Activated CD4-positive, alpha-beta T cell treated with anti-CD3 and anti-CD28 coated beads, Interleukin-2, amount 50 U/mL, for 48 hours (primary cell): Measurements from ENCODE around the gene SCD5.
"Not testable (repeated sequence)": the region's sequence is repeated elsewhere in the genome, so short reads cannot be mapped to it uniquely, and the experiment has no call there.

ENCODE experiments used
- DNase-seq, 2 experiments: peaks; one replicate each; pipeline ENCODE4 v3.0.0-alpha.2; 2020

The SCD5 gene

DNA sequence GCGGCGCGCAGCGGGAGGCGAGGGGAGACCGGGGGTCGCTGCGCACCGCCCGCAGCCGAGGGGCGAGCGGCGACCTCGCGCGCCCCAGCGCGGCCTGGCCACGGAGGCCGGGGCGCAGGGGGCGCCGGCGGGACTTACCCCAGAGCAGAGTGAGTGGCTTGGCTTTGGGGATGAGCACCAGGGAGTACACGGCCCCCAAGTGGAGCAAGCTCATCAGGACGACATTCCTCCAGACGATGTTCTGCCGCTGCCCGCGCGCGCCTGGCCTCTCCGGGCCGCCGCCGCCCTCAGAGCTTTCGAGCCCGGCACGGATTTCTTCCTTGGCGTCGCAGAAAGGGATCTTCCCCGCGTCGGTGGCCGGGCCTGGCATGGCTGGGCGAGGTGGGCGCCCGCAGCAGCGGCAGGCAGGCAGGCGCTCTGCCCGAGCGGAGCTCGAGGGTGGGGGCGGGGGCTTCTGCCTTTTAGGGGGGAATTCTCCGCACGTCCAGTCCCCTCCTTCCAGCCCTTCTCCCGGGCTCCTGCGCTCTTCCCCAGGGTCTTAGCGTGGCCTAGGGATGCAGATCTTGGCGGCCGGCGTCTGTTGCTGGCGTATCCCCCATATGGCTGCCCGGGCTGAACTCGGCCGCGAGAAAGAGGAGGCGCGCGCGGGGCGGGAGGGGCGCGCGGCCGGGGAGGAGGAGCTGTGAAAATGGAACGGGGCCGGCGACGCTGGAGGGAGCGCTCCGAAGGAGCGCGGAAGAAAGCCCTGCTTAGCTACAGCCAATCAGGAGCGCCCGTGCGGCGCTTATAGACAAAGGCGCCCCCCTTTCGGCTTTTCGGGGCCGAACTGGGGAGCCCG lies at the start of gene SCD5:
Gene SCD5 (minus strand): TSS at position 629 of the 838 bp plus-strand sequence. CDS start 259 bp downstream, at position 370.
- DNase-seq = peak; percentile 46 to 53

DNA sequence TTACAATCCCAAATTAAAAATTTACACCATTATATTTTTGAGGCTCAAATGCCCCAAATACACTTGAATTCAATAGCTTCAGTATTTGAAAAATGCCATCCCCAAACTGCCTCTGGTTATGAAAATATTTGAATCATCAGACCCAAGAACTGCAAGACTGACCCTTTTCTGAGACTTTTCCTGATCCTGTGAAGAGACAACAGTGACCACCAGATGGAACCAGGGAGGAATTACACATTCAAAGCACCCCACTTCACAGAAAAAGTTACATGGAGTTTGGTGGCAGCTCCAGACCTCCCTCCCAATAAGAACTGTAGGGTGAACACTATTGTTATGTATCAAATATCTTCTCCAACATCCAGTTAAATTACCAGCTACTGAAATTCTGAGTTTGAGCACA lies 44.0 kb upstream of the SCD5 start:
- DNase-seq = no peak

DNA sequence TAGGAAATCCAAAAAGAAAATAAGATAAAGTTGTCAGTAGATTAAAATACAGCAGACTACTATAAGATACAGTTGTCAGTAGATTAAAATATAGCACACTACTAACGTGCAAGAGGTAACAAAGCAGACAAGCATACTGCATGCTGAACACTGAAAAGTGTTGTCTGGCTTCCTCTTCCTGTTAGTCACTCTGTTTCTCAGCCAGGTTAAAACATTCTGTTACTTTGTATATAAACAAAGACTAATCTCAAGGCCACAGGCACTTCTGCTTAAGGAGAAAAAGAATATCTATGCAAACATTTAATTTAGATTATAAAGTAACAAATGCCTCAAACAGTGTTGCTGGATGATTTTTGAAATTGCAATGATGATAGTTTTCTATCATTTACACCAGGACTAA lies 41.0 kb upstream of the SCD5 start:
- no peak for DNase-seq

DNA sequence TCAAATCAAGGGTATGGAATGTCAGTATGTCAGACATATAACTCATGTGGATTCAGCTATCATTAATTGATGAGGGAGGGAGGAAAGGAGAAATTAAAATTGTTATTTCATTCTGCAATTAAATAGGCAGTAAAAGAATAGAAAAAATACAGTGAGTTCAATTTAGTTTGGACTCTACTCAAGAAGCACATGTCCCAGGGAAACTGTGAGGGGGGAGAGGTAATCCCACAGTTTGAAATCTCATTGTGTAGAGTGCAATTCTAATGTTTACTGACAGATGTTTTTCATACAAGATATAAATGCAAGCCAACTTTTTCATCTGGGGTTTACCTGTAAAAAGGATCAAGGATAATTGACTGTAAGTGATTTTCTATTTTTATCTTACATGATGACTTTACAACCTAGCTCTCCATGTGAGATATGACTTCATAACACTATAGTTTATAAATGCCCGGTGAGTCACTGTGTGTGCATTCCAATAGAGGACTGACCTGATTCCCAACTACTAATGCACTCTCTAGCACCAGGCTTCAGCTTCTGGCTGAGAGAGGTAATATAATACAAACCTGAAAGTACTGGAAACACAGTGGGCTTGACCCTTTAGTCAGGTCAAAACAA lies 35.2 kb upstream of the SCD5 start:
- DNase-seq = no peak

DNA sequence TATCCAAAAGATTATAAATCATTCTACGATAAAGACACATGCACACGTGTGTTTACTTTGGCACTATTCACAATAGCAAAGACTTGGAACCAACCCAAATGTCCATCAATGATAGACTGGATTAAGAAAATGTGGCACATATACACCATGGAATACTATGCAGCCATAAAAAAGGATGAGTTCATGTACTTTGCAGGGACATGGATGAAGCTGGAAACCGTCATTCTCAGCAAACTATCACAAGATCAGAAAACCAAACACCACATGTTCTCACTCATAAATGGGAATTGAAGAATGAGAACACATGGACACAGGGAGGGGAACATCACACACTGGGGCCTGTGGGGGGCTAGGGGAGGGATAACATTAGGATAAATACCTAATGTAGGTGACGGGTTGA lies 34.5 kb upstream of the SCD5 start:
- DNase-seq = not testable (repeated sequence)

DNA sequence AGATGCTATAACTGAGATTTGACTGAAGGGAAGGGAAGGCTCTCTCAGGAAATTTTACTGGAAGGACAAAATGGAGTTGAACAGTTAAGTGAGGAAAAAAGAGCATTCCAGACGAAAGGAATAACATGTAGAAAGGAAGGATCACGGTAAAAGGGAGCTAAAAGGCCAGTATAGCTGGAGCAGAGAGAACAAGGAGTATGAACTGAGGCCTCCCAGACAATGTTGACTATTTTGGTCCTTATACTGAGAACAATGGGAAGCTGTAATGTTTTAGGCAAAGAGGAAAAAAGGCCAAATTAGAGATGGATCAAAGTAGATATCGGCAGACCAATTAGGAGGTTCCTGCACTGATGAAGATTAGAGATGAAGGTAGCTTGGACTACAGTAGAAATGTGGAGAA lies 26.8 kb upstream of the SCD5 start:
- no peak for DNase-seq

DNA sequence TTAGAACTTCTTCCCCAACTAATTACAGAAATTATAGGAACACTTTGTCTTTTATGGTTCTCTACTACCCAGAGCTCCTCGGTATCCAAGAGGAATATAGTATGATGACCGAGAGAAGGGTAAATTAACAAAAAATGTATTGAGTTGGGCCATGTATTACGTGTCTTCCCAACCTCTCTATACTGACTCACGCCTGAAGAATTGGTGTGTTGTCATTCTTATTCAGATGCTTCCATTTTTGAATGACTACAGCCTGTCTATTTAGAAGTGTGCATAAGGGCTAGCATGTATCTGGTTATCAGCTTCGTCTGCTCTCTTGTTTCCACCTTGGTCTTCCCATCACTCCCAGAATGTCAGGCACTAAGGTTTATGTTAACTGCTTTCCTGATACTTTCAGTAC lies 24.5 kb upstream of the SCD5 start:
- DNase-seq = no peak

DNA sequence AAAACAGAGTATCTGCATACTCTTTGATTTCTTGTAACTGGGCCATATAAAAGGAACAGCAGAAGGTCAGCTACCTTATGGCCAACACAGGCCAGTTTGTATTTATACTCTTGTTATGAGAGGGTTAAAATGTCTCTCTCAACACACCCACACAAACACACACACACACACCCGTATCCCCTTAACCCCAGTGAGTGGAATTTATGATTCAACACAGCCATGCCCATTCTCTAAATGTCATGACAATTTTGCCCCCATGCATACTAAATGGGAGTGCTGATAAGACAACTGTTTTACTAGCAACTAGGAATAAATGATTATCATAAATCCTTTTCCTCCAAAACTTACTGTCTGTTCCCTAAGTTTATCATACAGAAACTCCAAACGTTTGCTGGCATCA lies 22.1 kb upstream of the SCD5 start:
- DNase-seq = no peak

DNA sequence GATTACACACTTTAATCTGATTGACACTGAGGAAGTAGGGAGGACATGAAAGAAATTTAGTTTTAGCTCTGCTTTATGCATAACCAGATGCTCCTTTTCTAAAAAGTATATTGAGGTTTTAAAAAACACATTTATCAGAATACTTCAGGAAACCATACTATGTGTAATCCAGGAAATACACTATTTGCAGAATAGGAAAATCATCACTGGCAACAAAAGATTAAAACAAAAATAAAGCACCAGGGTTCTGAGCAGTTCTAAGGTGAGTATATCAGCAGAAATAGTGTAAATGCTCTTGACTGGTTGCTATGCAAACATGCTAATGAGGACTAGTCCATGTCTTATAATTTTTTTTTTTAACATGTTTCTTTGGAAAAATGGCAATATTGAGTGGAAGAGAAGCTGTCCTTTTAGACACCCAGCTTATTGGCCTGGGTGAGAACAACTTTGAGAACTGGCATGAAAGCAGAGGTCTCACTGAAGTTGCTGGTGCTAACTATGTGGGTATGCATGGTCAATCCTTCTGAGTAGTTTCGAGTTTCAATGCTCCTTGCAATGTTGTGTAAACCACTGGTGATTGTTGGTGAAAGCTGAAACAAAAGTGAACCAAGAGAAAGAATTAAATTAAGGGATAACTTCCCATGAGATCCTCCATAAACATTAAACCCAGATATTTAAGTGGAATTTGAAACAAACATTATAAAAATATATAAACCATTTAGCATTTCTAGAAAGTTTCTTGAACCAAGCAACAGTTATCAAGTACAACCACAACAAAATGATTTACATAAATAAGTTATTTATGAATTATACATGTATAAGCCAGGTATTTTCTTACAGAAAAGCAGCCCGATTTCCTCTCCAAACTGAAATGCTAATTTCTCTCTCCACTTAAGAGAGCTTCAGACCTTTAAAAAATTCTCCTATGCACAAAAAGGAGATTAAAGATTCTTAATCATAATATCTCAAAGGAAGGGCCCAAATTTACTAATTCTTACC lies 20.4 kb upstream of the SCD5 start:
- no peak for DNase-seq

DNA sequence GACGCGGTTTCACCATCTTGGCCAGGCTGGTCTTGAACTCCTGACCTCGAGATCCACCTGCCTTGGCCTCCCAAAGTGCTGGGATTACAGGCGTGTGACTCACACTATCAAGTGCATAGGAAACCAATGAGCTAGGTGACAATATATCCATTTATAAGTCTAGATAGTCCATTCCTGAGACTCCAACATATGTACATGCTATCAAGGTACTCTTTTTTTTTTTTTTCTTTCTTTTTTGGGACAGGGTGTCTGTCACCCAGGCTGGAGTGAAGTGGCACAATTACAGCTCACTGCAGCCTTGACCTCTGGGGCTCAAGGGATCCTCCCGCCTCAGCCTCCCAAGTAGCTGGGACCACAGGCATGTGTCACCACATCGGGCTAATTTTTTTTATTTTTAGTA lies 18.3 kb upstream of the SCD5 start:
- not testable (repeated sequence) for DNase-seq

DNA sequence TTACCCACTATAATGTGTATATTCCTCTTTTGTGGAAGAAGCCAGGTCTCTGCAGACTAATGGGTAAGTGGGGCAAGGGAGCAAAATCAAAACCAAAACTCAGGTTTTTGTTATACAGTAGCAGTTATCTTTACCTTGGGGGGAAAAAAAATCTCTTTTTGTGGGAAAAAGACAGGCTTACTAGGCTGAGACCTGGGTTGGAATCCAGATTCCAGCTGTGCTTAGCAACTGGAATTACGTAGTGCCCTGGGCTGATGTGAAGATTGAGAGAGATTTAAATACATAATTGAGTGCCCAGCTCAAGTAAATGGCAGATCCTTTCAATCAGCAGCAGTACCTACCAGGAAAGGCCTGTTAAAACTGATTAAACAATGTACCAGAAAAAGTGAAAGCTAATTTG lies 15.4 kb upstream of the SCD5 start:
- no peak for DNase-seq

DNA sequence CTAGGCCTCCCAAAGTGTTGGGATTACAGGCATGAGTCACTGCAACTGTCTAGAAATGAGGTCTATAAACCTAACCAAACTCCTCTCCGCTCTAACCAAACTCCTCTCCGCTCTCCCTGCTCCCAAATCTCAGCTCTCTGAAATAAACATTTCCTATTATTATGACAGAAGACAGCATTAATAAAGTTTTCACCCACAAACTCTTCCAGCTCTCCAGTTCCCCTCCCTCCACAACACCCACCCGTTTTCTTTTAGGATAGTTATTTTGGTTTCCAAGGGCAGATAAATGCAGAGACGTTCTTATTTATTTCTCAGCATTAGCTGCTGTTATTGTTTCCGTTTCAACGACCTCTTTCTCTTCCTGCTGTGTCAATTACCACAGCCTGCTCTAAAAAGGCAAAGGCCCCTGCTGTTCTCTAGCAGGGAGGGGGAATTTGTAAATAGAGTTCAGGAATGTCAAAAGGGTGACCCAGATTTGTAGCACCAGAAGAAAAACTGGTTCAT lies 13.3 kb upstream of the SCD5 start:
- no peak for DNase-seq

DNA sequence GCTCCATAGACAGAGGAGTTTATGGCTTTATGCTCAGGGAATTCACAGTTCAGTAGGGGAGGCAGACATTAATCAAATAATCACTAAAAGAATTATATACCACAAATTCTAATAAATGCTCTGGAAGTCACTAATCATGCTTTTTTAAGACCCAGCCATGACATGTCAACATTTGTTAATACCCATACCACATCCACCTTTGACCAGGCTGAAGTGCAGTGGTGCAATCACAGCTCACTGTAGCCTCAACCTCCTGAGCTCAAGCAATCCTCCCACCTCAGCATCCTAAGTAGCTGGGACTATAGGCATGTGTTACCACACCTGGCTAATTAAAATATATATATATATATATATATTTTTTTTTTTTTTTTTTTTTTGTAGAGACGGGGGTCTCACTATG lies 12.8 kb upstream of the SCD5 start:
- no peak for DNase-seq

DNA sequence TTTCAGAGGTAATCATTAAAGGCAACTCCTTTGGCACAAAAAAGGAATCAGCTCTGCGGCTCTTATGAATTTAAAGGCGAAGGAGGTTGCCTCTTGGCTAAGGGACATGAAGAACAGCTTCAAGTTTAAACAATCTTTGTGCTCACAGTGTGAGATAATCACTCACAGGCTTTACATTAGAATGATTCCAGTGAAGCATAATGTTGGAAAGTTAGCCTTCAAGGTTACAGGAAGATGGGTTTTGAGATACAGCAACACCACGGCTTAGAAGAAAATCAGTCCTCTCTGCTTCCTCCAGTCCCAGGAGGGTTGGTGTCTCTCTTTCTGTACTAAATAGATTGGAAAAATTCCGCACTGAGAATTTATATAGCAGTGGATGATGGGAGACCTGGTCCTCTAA lies 11.6 kb upstream of the SCD5 start:
- no peak for DNase-seq

DNA sequence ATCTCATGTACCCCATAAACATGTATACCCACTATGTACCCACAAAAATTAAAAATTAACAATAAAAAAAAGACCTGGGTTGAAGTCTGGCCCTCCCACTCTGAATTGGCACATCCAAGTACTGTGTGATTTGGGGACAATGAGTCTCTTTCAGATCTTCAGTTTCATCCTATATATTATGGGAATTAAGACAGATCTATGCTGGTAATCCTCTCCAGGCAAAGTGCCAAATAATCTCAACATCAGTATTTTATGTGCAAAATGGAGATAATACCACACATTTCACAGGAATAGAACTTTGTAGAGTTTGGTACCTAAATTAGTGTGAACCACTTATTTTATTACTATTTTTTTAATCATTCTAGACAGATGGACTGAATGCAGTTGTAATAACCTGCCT lies 11.0 kb upstream of the SCD5 start:
- no peak for DNase-seq

DNA sequence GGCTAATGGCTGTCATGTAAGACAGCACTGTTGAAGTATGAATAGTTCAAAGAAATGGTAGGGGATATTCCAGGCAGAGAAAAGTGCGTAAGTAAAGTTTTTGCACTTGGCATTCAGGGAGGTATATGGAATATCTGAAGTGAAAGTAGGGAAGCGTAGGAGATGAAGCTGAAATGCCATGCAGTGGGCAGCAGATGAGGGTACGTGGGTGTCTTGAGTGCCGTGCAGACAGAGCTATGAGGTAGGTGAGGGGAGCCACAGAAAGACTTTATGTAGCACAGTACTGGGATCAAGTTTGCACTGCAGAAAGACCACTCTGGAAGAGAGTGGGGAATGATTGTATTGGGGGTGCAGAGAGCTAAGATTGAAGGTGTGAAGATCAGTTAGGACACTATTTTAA lies 5.2 kb upstream of the SCD5 start:
- no peak for DNase-seq

DNA sequence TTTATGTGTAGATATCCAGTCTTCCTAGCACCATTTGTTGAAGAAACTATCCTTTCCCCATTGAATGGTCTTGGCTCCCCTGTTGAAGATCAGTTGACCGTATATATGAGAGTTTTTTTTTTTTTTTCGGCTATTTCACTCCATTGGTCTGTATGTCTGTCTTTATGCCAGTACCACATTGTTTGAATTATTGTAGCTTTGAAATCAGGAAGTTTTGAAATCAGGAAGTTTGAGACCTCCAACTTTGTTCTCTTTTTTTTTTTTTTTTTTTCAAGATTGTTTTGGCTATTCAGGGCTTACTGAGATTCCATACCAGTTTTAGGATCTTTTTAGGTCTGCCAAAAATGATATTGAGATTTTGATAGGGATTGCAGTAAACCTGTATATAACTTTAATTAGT lies 4.3 kb upstream of the SCD5 start:
- no peak for DNase-seq

DNA sequence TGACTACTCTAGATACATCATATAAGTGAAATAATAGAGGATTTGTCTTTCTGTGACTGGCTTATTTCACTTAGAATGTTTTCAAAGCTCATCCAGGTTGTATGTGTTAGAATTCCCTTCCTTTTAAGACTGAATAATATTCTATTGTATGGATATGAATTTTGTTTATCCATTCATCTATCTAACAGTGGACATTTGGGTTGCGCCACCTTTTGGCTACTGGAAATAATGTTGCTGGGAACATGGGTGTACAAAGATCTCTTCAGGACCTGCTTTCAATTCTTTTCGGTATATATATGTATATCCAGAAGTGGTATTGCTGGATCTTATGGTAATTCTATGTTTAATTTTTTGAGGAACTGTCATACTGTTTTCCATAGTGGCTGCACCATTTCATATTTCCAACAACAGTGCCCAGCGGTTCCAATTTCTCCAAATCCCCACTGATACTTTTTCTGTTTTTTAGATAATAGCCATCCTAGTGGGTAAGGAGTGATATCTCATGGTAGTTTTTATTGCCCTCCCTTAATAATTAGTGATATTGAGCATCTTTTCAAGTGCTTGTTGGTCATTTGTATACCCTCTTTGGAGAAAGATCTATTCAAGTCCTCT lies 3.4 kb upstream of the SCD5 start:
- no peak for DNase-seq

DNA sequence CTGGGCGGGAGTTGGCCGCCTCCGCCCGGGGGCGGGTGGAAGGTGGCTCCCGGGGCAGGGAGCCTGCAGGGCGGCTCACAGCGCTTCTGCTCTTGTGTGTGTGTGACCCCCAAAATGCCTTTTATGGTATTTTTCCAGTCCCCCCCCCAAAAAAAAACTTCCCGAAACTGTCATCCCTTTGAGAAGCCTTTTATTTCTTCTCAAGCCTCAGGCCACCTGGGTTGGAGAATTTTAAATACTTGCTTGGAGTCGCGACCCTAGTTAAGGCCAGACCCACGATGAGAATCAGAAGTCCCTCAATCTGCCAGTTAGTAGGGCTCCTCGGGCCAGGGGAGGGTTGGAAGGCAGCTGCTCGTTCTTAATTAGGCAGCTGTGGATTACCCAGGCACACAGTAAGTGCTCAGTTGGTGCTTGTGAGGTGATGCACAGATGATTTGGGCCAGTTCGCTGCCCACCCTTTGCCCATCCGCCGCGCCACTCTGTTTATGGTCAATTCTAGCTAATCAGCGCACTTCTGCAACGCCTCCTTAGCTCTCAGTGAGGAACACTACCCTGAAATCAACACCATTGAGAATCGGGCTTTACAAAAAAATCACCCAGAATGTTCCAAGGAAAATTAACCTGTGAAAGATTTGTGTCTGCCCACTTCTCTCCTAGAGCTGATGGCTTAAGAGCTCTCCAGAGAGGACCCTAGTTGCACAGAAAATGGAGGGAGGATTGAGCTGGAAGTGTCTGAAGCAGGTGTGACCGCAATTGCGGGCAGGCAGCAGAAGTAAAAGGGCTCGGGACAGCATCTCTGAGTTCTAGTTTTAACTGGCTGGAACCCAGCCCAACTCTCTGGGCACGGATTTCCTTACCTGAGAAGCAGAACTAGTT lies 648 bp upstream of the SCD5 start:
- DNase-seq = no peak

DNA sequence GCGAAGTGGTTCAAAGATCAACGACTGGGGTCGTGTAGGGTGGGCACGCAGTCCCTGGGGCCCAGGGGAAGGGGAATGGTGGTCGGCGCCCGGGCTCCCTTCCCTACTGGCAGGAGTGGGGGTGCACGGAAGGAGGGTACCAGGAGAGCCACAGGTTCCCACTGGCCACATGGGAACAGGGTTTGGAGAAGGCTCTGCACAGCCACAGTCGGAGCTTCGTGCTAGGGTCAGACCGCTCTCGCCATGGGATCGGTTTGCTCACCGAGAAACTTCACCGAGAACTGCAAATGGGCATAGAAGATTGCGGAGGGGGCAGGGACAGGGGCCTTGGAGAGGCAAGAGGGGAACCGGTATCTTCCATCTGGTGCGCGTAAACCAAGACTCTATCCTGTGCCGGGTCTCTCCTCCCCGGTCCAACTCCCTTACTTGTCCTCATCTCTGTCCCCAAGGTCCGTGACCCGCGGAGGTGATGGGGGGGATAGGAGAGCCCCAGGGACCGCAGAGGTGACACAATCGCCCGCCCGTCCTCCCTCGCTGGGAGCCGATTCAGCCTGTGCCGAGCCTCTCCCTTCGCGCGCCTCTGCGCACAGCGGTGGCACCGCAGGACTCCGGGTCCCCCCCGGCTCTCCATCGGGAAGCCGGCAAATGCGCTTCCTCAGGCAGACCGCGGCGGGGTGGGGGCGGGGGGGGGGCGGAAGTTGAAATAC lies 1.0 kb downstream of the SCD5 start:
- DNase-seq = peak; percentile 7 to 16

DNA sequence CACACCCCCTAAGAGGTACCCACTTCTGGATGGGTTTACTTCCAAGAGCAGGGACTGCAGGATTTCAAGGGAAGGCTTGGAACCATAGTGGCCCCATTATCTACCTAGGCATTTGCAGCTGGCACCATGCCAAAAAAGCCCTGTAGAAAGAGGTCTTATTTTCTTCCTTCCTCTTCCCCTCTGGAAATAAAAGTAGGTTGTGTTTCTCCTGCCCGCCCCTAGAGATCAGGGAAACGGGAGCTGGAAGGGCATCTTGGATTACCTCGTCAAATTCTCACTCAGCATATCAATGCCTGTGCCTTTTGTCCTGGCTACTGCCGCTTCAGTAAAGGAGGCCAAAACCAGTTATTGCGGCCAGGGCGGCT lies 1.6 kb downstream of the SCD5 start:
- peak in 1 of 2 experiments; percentile 2 for DNase-seq
